ENCODE data around the gene PAX5. TPM values are rescaled to one million over a fixed set of nuclear protein-coding genes. Genes with fewer than 3 reads are reported as not detected.
A peak's percentile ranks its signal among the peaks of the same experiment; 100 is the strongest.

The PAX5 gene
- total and polyA plus RNA-seq, 2 of the 13 experiments (the other 11 are each of a cell fraction or from before 2014, with no cell fraction given), result not detected

GRCh38 chr9:36858805-36859375 lies 175.2 kb downstream of the PAX5 start (continued):
- TF ChIP-seq ZHX1 (CRISPR knock-in tag; IDR thresholded peaks at IDR 0.05; ENCODE audit: low read depth), result no peak
- no peak for TF ChIP-seq ZBTB33 (CRISPR knock-in tag; IDR thresholded peaks at IDR 0.05)
- TF ChIP-seq PCBP1 (IDR thresholded peaks at IDR 0.05; ENCODE audit: borderline replicate concordance, low read depth, low read length), result no peak
- TF ChIP-seq SALL2 (CRISPR knock-in tag; IDR thresholded peaks at IDR 0.05), result no peak

DNA sequence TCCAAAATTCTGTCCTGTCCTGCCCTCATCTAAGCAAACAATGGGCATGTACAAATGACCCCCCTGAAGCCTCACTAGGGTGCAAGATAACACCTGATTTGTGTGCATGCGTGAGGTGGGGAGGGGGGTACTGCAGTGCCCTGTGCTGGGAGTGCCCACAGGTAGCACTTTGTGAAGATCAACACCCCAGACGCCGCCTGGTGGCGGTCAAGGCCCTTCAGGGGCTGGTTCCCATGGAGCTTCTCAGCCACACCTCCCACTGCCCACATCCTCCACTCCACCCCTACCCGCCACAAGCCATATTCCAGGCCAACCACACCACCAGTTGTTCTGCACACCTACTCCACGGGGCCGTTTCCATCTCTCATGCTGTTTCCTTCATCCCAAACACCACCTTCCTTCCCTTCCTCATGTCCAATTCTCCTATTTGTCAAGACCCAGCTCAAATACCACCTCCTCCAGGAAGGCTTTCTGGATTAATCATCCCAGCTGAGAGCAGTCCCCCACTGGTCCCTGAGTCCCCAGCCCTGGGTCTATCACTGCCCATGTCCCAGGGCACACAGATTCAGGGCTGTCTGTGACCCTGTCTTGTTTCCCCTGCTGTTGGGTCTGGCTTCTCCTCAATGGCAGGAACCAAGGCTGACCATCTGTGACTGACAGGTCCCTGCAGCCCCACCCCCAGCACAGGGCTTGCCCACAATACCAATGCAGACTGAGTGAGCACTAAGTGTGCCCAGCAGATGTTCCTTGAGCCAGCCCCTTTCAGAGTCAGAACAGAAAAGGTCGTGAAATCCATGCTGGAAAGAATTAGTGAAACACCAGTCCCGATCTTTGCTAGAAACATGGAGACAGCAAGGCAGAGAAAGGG lies 178.4 kb downstream of the PAX5 start:
- Histone ChIP-seq H3K79me2 (ENCODE audit: insufficient read depth, low read length) (no peaks in the 10 kb centered on the region), H4K20me1 (ENCODE audit: insufficient read depth, low read length) (no peaks in the 10 kb centered on the region), H3K4me3 (replicated peaks in 1 of 3; ENCODE audit: insufficient read depth in 1 of 3, low read depth in 2 of 3, low read length in 3 of 3) (no peak overlapping the region), H3K27me3 (ENCODE audit: control insufficient read depth in 1 of 2, insufficient read depth in 2 of 2, low read length in 2 of 2) (peaks cover 1 to 27% of the 10 kb centered on the region in 2 experiments; a peak in 4 of 5 replicates), H3K9ac (ENCODE audit: insufficient read depth, low read depth, low read length) (no peak overlapping the region), H2AFZ (ENCODE audit: low read length) (no peak overlapping the region), H3K36me3 (replicated peaks in 1 of 2; ENCODE audit: control insufficient read depth in 1 of 2, insufficient read depth in 2 of 2, low read length in 2 of 2) (no peaks in the 10 kb centered on the region), H3K4me1 (ENCODE audit: insufficient read depth, low read length) (peaks cover 23% of the 10 kb centered on the region), H3K9me3 (ENCODE audit: low read length) (no peaks in the 10 kb centered on the region), H3K4me2 (ENCODE audit: low read depth, low read length) (peak overlapping the region; percentile 52), H3K27ac (ENCODE audit: extremely low read length, insufficient read depth, low read length) (no peak overlapping the region)
- DNase-seq (ENCODE audit: low spot score), result peak; percentile 41
- WGBS (ENCODE audit: low lambda C conversion rate), result 24% methylated on average over 8 of the region's 9 CpGs
- FAIRE-seq, result peak; percentile 60
- ChIA-PET POLR2A (no interaction called here), CTCF (ENCODE audit: low intra/inter-chr PET ratio, low total read pairs) (interaction anchor here (1.1 to 1.4 kb wide), 2 partner anchors 17 to 57 kb away, joined by 3 to 5 read pairs; no protein-coding TSS in a partner anchor)
- peak; percentile 95 for ATAC-seq
- in situ Hi-C loops (cut with HindIII; ENCODE audit: extremely low pct_ligation_motif_present, low pct_unique_long_range_greater_than_20kb), result loop anchor here (5.0 kb wide), 1 partner anchor 53 kb away; no protein-coding TSS in a partner anchor
- intact Hi-C loops (cut with micrococcal nuclease; ENCODE audit: unreplicated experiment), result loop anchor here (1.0 kb wide), 1 partner anchor 57 kb away; no protein-coding TSS in a partner anchor
- no TSS peak for BruUV-seq (replicated peaks)
- TF ChIP-seq GTF3A (CRISPR knock-in tag; conservative IDR thresholded peaks at IDR 0.05), result no peak
- no peak for TF ChIP-seq ELF4 (CRISPR knock-in tag; IDR thresholded peaks at IDR 0.05; ENCODE audit: borderline replicate concordance)
- TF ChIP-seq ZNF543 (CRISPR knock-in tag; IDR thresholded peaks at IDR 0.05), result no peak
- TF ChIP-seq EP300 (IDR thresholded peaks at IDR 0.05; ENCODE audit: low read depth in 2 of 2, low read length in 2 of 2), result no peak
- TF ChIP-seq EP300 (CRISPR knock-in tag; IDR thresholded peaks at IDR 0.05; ENCODE audit: borderline replicate concordance), result no peak
- TF ChIP-seq JUND (CRISPR knock-in tag; IDR thresholded peaks at IDR 0.05), result no peak
- no peak for TF ChIP-seq TSC22D2 (CRISPR knock-in tag; IDR thresholded peaks at IDR 0.05; ENCODE audit: borderline replicate concordance)
- no peak for TF ChIP-seq NFIC (IDR thresholded peaks at IDR 0.05; ENCODE audit: low read length)
- no peak for TF ChIP-seq ZNF251 (CRISPR knock-in tag; IDR thresholded peaks at IDR 0.05)
- no peak for TF ChIP-seq CBX2 (IDR thresholded peaks at IDR 0.05; ENCODE audit: low read depth, low read length)
- no peak for TF ChIP-seq CBX2 (CRISPR knock-in tag; IDR thresholded peaks at IDR 0.05; ENCODE audit: low read depth)
- no peak for TF ChIP-seq ZNF275 (CRISPR knock-in tag; IDR thresholded peaks at IDR 0.05; ENCODE audit: borderline replicate concordance)

Data from HepG2 (cell line).